Activated CD4-positive, alpha-beta T cell treated with anti-CD3 and anti-CD28 coated beads, Interleukin-2, amount 50 U/mL, for 48 hours (primary cell): ENCODE results near the gene MIR17HG.
"Not testable (repeated sequence)": the region's sequence is repeated elsewhere in the genome, so short reads cannot be mapped to it uniquely, and the experiment has no call there.

Experiments used
- DNase-seq, 2 experiments: peaks; one replicate each; pipeline ENCODE4 v3.0.0-alpha.2; 2020

The MIR17HG gene

GRCh38 chr13:91347202-91347995 lies at the start of gene MIR17HG:
Gene MIR17HG (plus strand): TSS chr13:91347687.
- peak; percentile 89 to 92 for DNase-seq

DNA sequence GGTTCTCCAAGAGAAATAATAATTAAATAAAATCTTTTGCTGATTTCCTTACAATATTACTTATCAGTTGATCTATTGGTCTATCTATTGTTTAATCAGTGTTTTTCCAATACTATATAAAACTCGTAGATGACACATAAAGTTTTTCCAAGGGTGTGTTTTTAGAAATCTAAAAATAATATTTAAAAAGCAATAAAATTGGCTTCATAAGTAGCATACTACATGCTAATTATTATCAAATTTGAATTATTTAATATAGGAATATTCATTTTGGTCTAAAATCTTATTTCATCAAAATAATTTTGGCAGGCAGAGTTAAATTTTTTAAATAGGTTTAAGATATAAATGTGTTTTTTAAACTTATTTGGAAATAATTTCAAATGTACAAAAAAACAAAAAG lies 49.4 kb upstream of the MIR17HG start:
- DNase-seq, result no peak

DNA sequence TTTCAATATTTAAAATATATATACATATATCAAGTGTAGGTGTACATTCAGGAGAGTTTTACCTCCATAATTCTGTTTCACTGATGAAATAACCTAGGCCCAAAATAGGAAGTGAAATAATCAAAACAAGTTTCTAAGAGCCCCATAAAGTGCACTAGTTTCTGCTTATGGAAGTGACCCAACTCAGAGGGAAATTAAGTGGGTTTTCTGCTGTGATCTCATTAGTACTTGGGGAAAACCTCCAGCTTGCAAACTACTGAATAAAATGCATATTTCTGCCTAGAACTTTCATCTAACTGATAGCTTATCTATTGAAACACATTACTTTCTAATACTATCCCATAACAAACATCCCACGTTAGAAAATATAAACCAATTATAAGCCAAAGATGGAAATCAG lies 45.4 kb upstream of the MIR17HG start:
- DNase-seq, result no peak

- DNase-seq, result no peak
Measured at GRCh38 chr13:91303031-91303430, 44.5 kb upstream of the MIR17HG start.

GRCh38 chr13:91304741-91305140 lies 42.7 kb upstream of the MIR17HG start:
- DNase-seq, result no peak

- no peak for DNase-seq
Measured at GRCh38 chr13:91305652-91306051, 41.8 kb upstream of the MIR17HG start.

GRCh38 chr13:91307887-91308286 lies 39.6 kb upstream of the MIR17HG start:
- DNase-seq, result no peak

DNA sequence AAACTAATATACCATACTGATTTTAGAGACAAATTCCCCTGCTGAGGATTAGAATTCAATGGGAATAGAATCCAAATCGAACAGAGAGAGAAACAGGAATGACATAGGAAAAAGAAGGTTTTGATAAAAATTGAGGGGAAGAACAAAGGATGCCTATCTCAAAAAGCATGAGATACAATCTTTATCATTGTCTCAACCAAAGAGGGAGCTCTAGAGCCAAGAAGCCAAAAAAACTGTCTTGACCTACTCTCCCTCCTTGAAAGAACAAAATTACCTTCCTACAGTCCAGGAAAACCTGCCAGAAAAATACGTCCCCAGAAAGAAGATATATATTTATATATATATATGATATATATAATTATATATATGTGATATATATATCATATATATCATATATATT lies 39.2 kb upstream of the MIR17HG start:
- no peak for DNase-seq

- DNase-seq, result no peak
Measured at GRCh38 chr13:91311491-91311890, 36.0 kb upstream of the MIR17HG start.

DNA sequence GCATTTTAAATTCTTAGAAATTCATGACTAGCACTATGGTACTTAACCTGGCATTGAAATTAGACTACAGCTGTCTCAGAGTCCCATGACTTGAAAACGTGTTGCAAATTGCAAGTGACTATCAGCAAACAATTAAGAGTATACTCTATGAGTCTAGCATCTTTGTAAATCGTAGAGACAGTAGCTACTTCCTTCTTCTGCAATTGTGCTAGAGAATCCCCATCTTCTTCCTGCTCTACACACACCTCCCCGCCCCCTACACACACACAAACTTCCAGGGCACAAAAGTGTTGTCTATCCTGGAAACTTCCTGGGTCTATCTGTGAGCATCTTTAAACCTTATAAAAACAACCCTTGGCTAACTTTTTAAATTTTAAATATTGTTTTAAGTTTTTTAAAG lies 35.2 kb upstream of the MIR17HG start:
- no peak for DNase-seq

DNA sequence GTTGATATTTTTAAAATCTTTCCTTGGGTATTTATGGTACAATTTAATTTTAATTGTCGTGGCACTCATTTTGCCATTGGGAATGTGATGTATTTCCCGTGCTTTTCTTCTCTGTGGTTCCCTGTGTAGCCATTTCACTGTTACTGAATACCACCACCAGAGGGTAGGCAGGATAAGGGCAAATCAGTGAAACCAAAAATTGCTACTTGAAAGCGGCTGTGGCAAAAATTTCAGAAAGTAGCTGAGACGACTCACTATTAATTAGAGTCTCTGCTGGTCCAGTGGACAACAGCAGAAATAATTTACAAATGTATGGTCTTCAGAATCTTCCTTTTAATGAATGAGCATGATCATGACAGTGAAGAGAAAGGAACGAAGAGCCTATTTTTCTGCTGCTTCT lies 34.4 kb upstream of the MIR17HG start:
- no peak for DNase-seq

- no peak for DNase-seq
Measured at GRCh38 chr13:91313581-91313980, 33.9 kb upstream of the MIR17HG start.

DNA sequence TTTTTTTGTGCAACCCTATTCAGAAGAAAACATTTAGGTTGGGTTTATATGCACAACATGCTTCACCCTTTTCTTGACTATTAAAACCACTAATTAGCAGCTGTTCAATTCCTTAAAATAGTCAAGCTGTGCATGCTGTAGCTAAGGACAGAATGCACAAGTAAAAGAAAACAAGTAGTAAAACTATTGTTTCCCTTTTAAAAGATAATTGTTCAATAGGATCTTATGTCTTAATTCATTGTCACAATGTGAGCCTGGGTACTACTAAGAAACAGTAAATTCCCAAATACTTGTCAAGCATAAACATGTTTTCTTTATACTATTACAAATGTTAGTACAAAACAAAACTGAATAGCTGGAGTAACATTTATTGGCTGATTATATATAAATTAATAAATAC lies 32.6 kb upstream of the MIR17HG start:
- DNase-seq, result no peak

GRCh38 chr13:91318886-91319285 lies 28.6 kb upstream of the MIR17HG start:
- DNase-seq, result no peak

- no peak for DNase-seq
Measured at GRCh38 chr13:91319996-91320395, 27.5 kb upstream of the MIR17HG start.

DNA sequence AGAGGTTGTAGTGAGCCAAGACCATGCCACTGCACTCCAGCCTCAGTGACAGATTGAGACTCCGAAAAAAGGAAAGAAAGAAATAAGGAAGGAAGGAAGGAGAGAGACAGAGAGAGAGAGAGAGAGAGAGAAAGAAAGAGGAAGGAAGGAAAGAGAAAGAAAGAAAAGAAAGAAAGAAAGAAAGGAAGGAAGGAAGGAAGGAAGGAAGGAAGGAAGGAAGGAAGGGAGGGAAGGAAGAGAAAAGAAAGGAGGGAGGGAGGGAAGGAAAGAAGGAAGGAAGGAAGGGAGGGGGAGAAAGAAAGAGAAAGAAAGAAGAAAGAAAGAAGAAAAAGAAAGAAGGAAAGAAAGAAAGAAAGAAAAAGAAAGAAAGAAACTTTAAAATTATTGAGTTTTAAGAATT lies 26.5 kb upstream of the MIR17HG start:
- DNase-seq, result not testable (repeated sequence)

DNA sequence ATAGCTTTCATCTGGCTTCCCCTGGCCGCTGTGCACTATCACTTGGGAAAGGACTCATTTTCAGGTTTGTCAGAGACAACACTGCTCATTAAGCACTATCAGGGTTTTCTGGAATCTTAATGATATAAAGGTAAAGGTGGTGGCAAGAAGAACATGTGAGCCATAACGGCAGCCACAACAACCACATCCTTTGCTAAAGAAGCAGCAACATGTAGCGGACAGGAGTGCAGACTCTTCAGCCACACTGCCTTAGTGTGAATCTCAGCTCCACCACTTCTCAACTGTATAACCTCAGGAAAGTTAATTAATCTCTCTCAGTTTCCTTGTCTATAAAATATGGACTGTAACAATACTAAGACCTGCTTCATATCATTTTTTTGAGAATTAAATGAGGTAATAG lies 24.1 kb upstream of the MIR17HG start:
- no peak for DNase-seq

- no peak for DNase-seq
Measured at GRCh38 chr13:91326146-91326545, 21.3 kb upstream of the MIR17HG start.

GRCh38 chr13:91328726-91329125 lies 18.8 kb upstream of the MIR17HG start:
- no peak for DNase-seq

- no peak for DNase-seq
Measured at GRCh38 chr13:91329733-91330132, 17.8 kb upstream of the MIR17HG start.

DNA sequence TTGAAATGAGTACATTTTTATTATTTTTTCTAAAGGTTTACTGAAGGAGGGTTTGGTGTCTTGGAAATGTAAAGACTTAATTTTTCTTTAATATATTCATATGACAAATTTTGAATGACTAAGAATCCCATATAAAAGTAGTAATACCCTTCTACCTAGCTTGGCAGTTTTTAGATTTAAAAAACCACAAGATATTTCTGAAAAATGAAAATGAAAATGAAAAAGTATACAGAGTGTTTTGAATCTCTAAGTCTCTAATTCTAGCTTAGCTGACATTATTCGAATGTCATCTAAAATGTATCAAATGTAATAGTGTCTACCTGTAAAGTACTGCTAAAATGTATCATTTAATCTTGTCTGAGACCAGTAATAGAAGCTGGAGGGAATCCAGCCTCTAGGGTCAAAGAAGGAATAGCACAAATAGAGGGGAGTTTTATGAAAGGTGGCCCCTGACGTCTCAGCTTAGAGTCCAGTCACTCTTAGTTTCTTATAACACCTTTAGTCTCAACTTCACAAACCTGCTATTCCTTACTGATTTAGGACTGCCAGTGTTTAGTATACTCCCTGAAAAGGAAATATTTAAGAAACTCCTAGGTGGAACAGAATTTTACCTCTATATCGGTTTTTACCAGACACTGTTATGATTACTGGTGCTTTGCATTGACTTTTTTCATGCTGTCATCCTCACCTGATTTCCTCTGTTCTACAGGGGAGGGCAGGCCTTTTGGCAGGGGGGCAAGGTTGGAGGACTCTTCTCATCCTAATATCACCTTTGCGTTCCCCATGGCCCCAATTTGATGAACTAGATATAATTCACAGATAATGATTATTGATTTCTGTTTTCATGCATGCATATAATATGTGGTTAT lies 16.2 kb upstream of the MIR17HG start:
- DNase-seq, result no peak

- no peak for DNase-seq
Measured at GRCh38 chr13:91346062-91346461, 1.4 kb upstream of the MIR17HG start.

DNA sequence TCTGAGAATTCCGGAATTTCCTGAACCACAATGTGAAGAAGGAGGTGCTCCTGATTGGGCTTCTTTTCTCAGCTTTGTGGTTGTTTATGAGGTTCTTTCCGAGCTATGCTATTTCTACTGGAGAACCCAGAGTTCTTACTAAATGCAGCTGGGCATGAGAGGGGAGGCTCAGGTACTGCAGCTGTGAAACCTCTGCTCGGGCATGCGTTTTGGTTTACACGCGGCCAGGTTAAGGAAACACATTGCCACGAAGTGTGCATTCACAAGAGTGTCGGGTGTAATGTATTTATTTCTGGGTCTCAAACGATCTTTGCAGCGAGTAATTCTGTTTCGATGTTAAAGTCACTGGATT lies 661 bp upstream of the MIR17HG start:
- peak; percentile 56 to 67 for DNase-seq
